Liver (tissue), 9 donors: ENCODE measurements around the gene TMEM248. TPM values are rescaled to one million over a fixed set of nuclear protein-coding genes. Genes with fewer than 3 reads are reported as not detected.

Source experiments
- DNase-seq: peaks from one replicate; pipeline ENCODE4 v3.0.0-alpha.2; 2017; ENCODE audit warnings: low spot score
- H3K27ac ChIP-seq, 2 donors: one replicate each; pipeline ENCODE4 v1.7.0; 2013; ENCODE audit warnings: inconsistent platforms in 2 of 2, low read length in 2 of 2, control low read depth in 1 of 2, low read depth in 1 of 2, mild to moderate bottlenecking in 1 of 2
- H3K27me3 ChIP-seq, 4 donors: one replicate each; pipeline versions ENCODE4 v1.6.1 to v1.7.0; 2013; ENCODE audit warnings: low read length in 3 of 4, inconsistent platforms in 1 of 4, mild to moderate bottlenecking in 1 of 4, moderate library complexity in 1 of 4; ENCODE audit not compliant: control insufficient read depth in 4 of 4, insufficient read depth in 4 of 4
- H3K36me3 ChIP-seq, 4 donors: one replicate each; pipeline versions ENCODE4 v1.6.1 to v1.7.0; 2013; ENCODE audit warnings: low read length in 3 of 4, mild to moderate bottlenecking in 3 of 4, low read depth in 1 of 4, moderate library complexity in 1 of 4; ENCODE audit not compliant: control insufficient read depth in 4 of 4, insufficient read depth in 3 of 4
- H3K4me1 ChIP-seq, 4 donors: one replicate each; pipeline versions ENCODE4 v1.6.1 to v1.7.0; 2013; ENCODE audit warnings: low read length in 3 of 4, mild to moderate bottlenecking in 3 of 4, moderate library complexity in 1 of 4; ENCODE audit not compliant: control insufficient read depth in 4 of 4, insufficient read depth in 4 of 4
- H3K4me3 ChIP-seq, 3 donors: one replicate each; pipeline versions ENCODE4 v1.6.1 to v1.7.0; 2013; ENCODE audit warnings: low read length in 3 of 3, control low read depth in 1 of 3, low read depth in 1 of 3, mild to moderate bottlenecking in 1 of 3
- H3K9ac ChIP-seq, 2 donors: one replicate each; pipeline ENCODE4 v1.7.0; 2013; ENCODE audit warnings: low read length in 2 of 2, mild to moderate bottlenecking in 2 of 2, moderate library complexity in 2 of 2, control low read depth in 1 of 2, low read depth in 1 of 2
- H3K9me3 ChIP-seq, 4 donors: one replicate each; pipeline versions ENCODE4 v1.6.1 to v1.7.0; 2013; ENCODE audit warnings: low read length in 3 of 4; ENCODE audit not compliant: control insufficient read depth in 4 of 4
- ATF3 ChIP-seq: IDR thresholded peaks from 2 replicates; pipeline ENCODE4 v1.6.1; 2016; ENCODE audit warnings: antibody characterized with exemption
- CTCF ChIP-seq: fragments of 150-350 bp; IDR thresholded peaks from 2 replicates; pipeline ENCODE4 v1.5.1; 2017; ENCODE audit warnings: improper control_type of control experiment, low read depth, low read length; ENCODE audit not compliant: missing input control
- EGR1 ChIP-seq, 2 donors: IDR thresholded peaks; 2 replicates each; pipeline ENCODE4 v1.6.1; 2016 to 2018; ENCODE audit warnings: antibody characterized with exemption in 2 of 2, low read depth in 2 of 2
- FOXA1 ChIP-seq: IDR thresholded peaks from 2 replicates; pipeline ENCODE4 v1.6.1; 2016; ENCODE audit warnings: antibody characterized with exemption
- FOXA2 ChIP-seq: IDR thresholded peaks from 2 replicates; pipeline ENCODE4 v1.6.1; 2016; ENCODE audit warnings: antibody characterized with exemption
- GABPA ChIP-seq, 2 donors: IDR thresholded peaks in 1 of 2; conservative IDR thresholded peaks in 1 of 2; 2 replicates each; pipeline ENCODE4 v1.6.1; 2016; ENCODE audit warnings: antibody characterized with exemption in 2 of 2, mild to moderate bottlenecking in 1 of 2, moderate library complexity in 1 of 2
- HNF4A ChIP-seq, 2 donors: conservative IDR thresholded peaks; 2 replicates each; pipeline ENCODE4 v1.6.1; 2016; ENCODE audit warnings: antibody characterized with exemption in 2 of 2, mild to moderate bottlenecking in 2 of 2
- HNF4G ChIP-seq: IDR thresholded peaks from 2 replicates; pipeline ENCODE4 v1.6.1; 2016; ENCODE audit warnings: antibody characterized with exemption
- JUND ChIP-seq, 2 donors: IDR thresholded peaks; 2 replicates each; pipeline ENCODE4 v1.6.1; 2016; ENCODE audit warnings: antibody characterized with exemption in 2 of 2
- MAX ChIP-seq: IDR thresholded peaks from 2 replicates; pipeline ENCODE4 v1.6.1; 2016; ENCODE audit warnings: antibody characterized with exemption
- NR2F2 ChIP-seq: IDR thresholded peaks from 2 replicates; pipeline ENCODE4 v1.6.1; 2016; ENCODE audit warnings: antibody characterized with exemption
- RAD21 ChIP-seq, 2 donors: IDR thresholded peaks; 2 replicates each; pipeline ENCODE4 v1.6.1; 2016; ENCODE audit warnings: antibody characterized with exemption in 2 of 2, mild to moderate bottlenecking in 2 of 2
- RXRA ChIP-seq, 2 donors: IDR thresholded peaks; 2 replicates each; pipeline ENCODE4 v1.6.1; 2017 to 2018; ENCODE audit warnings: antibody characterized with exemption in 2 of 2, mild to moderate bottlenecking in 1 of 2
- SP1 ChIP-seq: IDR thresholded peaks from 2 replicates; pipeline ENCODE4 v1.6.1; 2018; ENCODE audit warnings: antibody characterized with exemption, mild to moderate bottlenecking
- TAF1 ChIP-seq: conservative IDR thresholded peaks from 2 replicates; pipeline ENCODE4 v1.6.1; 2016; ENCODE audit warnings: antibody characterized with exemption, mild to moderate bottlenecking
- YY1 ChIP-seq: IDR thresholded peaks from 2 replicates; pipeline ENCODE4 v1.6.1; 2016; ENCODE audit warnings: antibody characterized with exemption, mild to moderate bottlenecking
- WGBS: extraction: QIAGEN DNeasy Blood & Tissue Kit; methylation state at CpG from one replicate; pipeline ENCODE4 v1.1.7; 2013; 5-methylcytosine and 5-hydroxymethylcytosine counted together
- polyA plus RNA-seq, 2 donors: library from polyadenylated mRNA; stranded (reverse) in 1 of 2; unstranded in 1 of 2; fragments of 200-250 nt in 1 of 2; fragments of >200 nt in 1 of 2; fragmentation: Nextera tagmentation in 1 of 2; extraction: Ambion mirVana in 1 of 2; gene quantifications; one replicate each; pipeline versions ENCODE4 v1.2.1 to v1.2.3, GENCODE V29; 2013 to 2015
- total RNA-seq, 2 donors: library from RNA; depleted of rRNA; stranded (reverse); fragments of >200 nt; gene quantifications; one replicate each; pipeline ENCODE4 v1.2.3, GENCODE V29; 2014
- TF ChIP-seq, protein P1 (sequence below): IDR thresholded peaks from 2 replicates; pipeline ENCODE4 v1.6.1; 2016; ENCODE audit warnings: antibody characterized with exemption
- donor health status: healthy.
- donor health status: healthy.
- donor health status: healthy.
- donor health status: healthy.
- donor health status: healthy.

Gene TMEM248
- total and polyA plus RNA-seq, 4 donors = 31.4 to 45.6 (median 41.6) TPM

DNA sequence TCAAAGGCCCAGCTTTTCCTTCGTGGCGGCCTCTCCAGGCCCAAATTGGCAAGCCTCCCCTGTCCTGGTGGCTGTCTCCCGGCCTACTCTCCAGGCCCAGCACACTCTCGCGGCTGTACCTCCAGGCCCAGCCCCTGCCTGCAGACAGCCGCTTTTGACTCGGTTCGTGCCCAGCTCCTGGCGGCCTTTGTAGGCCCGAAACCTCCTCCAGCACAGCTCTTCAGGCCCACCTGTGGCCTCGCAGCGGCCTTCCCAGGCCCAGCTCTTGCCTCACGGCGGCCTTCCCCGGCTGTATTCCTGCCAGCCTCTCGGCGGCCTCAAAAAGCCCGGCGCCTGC is 18.2 kb upstream of the TMEM248 start:
- TF ChIP-seq RAD21 (IDR thresholded peaks at IDR 0.05) = no peak
- no peak for TF ChIP-seq TAF1
- TF ChIP-seq JUND (IDR thresholded peaks at IDR 0.05) = no peak
- 99% methylated on average over 19 of the region's 19 CpGs for WGBS
- peaks cover 0 to under 1% (median 0%) of the 10 kb centered on the region in 4 donors for H3K4me1 ChIP-seq
- no peaks in the 10 kb centered on the region for H3K9me3 ChIP-seq
- no peak overlapping the region for H3K27ac ChIP-seq
- no peak overlapping the region for H3K9ac ChIP-seq
- H3K4me3 ChIP-seq = no peak overlapping the region
- no peaks in the 10 kb centered on the region for H3K27me3 ChIP-seq
- H3K36me3 ChIP-seq = peaks cover 3 to 26% (median 8%) of the 10 kb centered on the region in 4 donors
- DNase-seq = no peak

GRCh38 chr7:66903360-66904062 is 17.5 kb upstream of the TMEM248 start:
- no peak for TF ChIP-seq TAF1
- no peak for TF ChIP-seq ATF3
- TF ChIP-seq EGR1 (IDR thresholded peaks at IDR 0.05; ENCODE audit: low read depth in 2 of 2) = no peak
- TF ChIP-seq SP1 = no peak
- no peak for TF ChIP-seq GABPA (IDR thresholded peaks at IDR 0.05 in 1 of 2, conservative IDR thresholded peaks at IDR 0.05 in 1 of 2)
- no peak for TF ChIP-seq RAD21 (IDR thresholded peaks at IDR 0.05)
- TF ChIP-seq HNF4G = no peak
- Histone ChIP-seq H3K9me3 (no peaks in the 10 kb centered on the region), H3K27ac (no peak overlapping the region), H3K36me3 (peaks cover 3 to 25% (median 8%) of the 10 kb centered on the region in 4 donors), H3K9ac (no peak overlapping the region), H3K4me3 (no peak overlapping the region), H3K4me1 (peaks cover 0 to 4% (median 0%) of the 10 kb centered on the region in 4 donors), H3K27me3 (no peaks in the 10 kb centered on the region)
- DNase-seq = no peak
- WGBS = 95% methylated on average over 32 of the region's 32 CpGs

DNA sequence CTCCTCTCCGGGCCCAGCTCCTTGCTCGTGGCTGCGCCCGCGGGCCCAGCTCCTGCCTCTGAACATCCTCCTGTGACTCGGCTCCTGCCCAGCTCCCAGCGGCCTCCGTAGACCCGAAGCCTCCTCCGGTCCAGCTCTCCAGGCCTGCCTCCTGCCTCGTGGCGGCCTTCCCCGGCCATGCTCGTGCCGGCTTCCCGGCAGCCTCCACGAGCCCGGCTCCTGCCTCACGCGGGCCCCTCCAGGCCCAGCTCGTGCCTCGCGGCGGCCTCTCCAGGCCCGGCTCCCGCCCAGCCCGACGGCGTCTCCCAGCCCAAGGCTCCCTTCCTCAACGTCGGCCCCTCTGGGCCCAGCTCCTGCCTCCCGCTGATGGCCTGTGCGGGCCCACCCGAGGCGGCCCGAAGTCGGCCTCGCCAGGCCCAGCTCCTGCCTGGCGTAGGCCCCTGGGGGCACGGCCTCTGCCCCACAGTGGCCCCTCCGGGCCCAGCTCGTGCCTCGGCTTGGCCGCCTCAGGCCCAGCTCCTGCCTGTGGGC is 16.9 kb upstream of the TMEM248 start:
- WGBS = 97% methylated on average over 44 of the region's 44 CpGs

DNA sequence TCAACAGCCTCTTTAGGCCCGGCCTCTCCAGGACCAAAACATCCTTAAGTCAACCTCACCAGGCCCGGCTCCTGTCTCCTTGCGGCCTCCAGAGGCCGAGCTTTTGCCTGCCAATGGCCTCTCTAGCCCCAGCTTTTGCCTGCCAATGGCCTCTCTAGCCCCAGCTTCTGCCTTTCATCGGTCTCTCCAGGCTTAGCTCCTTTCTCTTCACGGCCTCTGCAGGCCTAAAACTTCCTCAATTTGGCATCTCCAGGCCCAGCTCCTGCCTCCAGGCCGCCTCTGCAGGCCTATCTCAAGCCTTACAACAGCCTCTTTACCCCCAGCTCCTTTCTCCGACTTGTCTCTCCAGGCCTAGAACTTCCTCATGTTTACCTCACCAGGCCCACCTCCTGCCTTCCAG is 15.7 kb upstream of the TMEM248 start:
- peaks cover 3 to 18% (median 4%) of the 10 kb centered on the region in 4 donors for H3K36me3 ChIP-seq
- H3K27ac ChIP-seq = no peak overlapping the region
- no peak for TF ChIP-seq MAX
- no peak for TF ChIP-seq GABPA (IDR thresholded peaks at IDR 0.05 in 1 of 2, conservative IDR thresholded peaks at IDR 0.05 in 1 of 2)
- no peak for TF ChIP-seq JUND (IDR thresholded peaks at IDR 0.05)
- no peak for TF ChIP-seq HNF4A (conservative IDR thresholded peaks at IDR 0.05)
- no peak for TF ChIP-seq FOXA2
- TF ChIP-seq FOXA1 = no peak
- no peak for TF ChIP-seq CTCF
- no peak for TF ChIP-seq EGR1 (IDR thresholded peaks at IDR 0.05; ENCODE audit: low read depth in 2 of 2)
- no peak for TF ChIP-seq ATF3
- no peak for TF ChIP-seq RAD21 (IDR thresholded peaks at IDR 0.05)
- TF ChIP-seq YY1 = no peak
- TF ChIP-seq RXRA (IDR thresholded peaks at IDR 0.05) = no peak
- TF ChIP-seq, protein P1, sequence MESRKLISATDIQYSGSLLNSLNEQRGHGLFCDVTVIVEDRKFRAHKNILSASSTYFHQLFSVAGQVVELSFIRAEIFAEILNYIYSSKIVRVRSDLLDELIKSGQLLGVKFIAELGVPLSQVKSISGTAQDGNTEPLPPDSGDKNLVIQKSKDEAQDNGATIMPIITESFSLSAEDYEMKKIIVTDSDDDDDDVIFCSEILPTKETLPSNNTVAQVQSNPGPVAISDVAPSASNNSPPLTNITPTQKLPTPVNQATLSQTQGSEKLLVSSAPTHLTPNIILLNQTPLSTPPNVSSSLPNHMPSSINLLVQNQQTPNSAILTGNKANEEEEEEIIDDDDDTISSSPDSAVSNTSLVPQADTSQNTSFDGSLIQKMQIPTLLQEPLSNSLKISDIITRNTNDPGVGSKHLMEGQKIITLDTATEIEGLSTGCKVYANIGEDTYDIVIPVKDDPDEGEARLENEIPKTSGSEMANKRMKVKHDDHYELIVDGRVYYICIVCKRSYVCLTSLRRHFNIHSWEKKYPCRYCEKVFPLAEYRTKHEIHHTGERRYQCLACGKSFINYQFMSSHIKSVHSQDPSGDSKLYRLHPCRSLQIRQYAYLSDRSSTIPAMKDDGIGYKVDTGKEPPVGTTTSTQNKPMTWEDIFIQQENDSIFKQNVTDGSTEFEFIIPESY = no peak
- TF ChIP-seq SP1 = no peak
- TF ChIP-seq NR2F2 = no peak

More for the DNA sequence above, 16.9 kb upstream of the TMEM248 start:
- no peak overlapping the region for H3K4me3 ChIP-seq
- H3K27me3 ChIP-seq = no peaks in the 10 kb centered on the region
- no peaks in the 10 kb centered on the region for H3K9me3 ChIP-seq
- DNase-seq = no peak
- H3K9ac ChIP-seq = no peak overlapping the region
- H3K4me1 ChIP-seq = peaks cover 0 to 4% (median 0%) of the 10 kb centered on the region in 4 donors
- TF ChIP-seq YY1 (no peak), TAF1 (no peak), FOXA2 (no peak), JUND (IDR thresholded peaks at IDR 0.05) (no peak)
- peaks cover 3 to 23% (median 7%) of the 10 kb centered on the region in 4 donors for H3K36me3 ChIP-seq
- no peak overlapping the region for H3K27ac ChIP-seq

More for the DNA sequence above, 15.7 kb upstream of the TMEM248 start:
- WGBS = 96% methylated on average over 8 of the region's 8 CpGs
- Histone ChIP-seq H3K9me3 (no peaks in the 10 kb centered on the region), H3K27me3 (no peaks in the 10 kb centered on the region), H3K9ac (no peak overlapping the region), H3K4me3 (no peak overlapping the region), H3K4me1 (peaks cover 0 to 4% (median 0%) of the 10 kb centered on the region in 4 donors)
- DNase-seq = no peak
